Left renal cortex interstitium (tissue), 4 donors: ENCODE measurements around the gene TOX3. TPM values are rescaled to one million over a fixed set of nuclear protein-coding genes. Genes with fewer than 3 reads are reported as not detected.

Experiments used
- DNase-seq, 4 donors: peaks; one replicate each; pipeline ENCODE4 v3.0.0-alpha.2; 2013; ENCODE audit warnings: low read depth in 4 of 4, low spot score in 2 of 4, missing footprints in 1 of 4
- polyA plus RNA-seq, 4 donors: library from polyadenylated mRNA; unstranded; fragments of 120-200 nt; gene quantifications; one replicate each; pipeline ENCODE4 v1.2.1, GENCODE V29; 2013; ENCODE audit not compliant: insufficient read length in 4 of 4

TOX3 gene
- polyA plus RNA-seq, 4 donors: 28.9 to 33.2 (median 32.5) TPM

- no peak for DNase-seq
These were observed 50.7 kb downstream of the TOX3 start for GRCh38 chr16:52496051-52496876.

- no peak for DNase-seq
These were observed 52.3 kb downstream of the TOX3 start for GRCh38 chr16:52494621-52495020.

DNA sequence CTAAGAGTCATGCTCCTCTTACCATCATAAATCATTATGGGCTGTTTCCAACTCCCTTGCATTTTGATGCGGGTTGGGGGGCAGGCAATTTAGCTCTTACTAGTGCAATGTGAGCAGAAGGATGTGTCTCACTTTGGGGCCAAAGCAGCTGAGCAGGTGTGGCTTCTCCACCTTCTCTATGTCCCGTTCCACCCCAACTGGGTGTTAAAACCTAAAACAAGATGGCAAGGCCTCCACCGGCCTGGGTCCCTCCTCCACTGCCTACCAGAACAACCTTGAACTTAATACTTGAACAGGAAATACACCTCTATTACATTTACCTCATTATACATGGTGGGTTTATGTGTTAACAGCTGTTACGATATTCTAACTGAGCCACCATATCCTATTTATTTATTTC lies 52.8 kb downstream of the TOX3 start:
- no peak for DNase-seq

DNA sequence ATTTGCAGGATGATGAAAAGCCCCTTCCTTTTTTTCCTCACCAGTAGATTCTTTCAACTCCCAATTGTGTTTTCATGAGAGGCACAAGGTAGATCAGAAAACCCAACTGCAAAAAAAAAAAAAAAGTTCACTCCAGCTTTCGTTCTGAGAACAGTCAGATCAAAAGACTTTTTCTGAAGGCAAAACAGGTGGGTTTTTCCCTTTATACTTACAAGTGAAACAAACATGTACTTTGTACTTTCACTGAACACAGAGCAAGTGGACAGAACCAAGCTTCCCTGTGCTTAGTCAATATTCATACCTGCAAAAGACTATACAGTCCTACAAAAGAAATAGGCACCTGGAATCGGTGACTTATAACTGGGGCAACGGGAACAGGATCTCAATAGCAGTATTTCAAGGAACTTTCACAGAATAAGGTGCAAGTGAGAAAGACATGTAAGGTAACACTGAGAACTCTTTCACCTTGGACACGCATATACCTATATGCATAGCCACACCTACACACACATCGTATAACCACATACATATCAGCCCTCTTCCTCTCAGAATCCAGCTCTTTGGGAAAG lies 54.1 kb downstream of the TOX3 start:
- DNase-seq: no peak

DNA sequence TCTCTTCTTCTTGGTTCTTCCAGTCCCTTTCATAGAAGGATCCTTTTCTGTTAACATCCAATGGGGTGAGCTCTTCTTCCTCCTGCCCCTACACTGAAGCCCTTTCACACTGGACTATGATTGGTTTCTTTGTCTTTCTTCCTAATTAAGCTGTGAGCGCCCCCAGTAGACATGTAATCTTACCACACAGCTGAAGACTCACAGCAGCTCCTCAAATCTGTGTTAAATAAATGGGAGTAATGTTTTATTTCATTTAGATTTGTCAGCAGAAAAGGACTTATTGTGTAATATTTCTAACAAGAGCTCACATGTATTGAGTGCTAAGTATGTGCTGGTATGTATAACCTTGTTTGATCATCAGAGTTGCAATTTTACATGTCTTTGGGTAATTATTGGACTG lies 55.7 kb downstream of the TOX3 start:
- DNase-seq: no peak

DNA sequence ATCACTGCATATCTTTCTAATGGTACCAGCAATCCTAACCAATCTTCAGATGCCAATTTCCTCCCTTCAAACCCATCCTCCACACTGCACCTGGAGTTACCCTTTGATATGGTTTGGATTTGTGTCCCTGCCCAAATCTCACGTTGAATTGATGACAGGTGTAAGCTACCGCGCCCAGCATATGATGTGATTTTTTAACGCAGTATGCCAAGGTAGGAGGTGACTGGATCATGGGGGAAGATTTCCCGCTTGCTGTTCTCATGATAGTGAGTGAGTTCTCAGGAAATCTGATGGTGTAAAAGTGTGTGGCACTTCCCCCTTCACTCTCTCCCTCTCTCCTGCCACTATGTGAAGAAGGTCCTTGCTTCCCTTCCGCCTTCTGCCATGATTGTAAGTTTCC lies 57.0 kb downstream of the TOX3 start:
- no peak for DNase-seq

DNA sequence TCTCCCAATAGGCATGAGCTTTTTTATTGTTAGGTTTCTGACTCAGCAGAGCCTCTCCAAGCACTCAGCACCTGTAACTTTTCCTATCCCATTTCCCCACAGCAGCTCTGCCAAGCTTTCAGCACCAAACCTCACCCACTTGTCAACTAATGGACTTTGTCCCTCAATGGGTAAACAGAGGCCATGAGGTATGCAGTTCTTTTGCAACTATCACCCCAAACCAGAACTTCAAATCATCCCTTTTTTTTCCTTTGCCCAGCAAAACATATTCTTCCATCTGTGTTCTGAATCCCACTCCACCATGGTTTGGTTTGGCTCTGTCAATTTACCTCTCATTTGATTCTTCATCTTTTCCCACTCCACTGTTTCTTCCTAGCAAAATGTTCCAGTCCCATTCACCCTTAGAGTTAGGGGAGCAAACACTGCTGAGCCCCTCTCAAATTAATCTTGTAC lies 58.1 kb downstream of the TOX3 start:
- no peak for DNase-seq

GRCh38 chr16:52487849-52488457 lies 59.0 kb downstream of the TOX3 start:
- DNase-seq: no peak

DNA sequence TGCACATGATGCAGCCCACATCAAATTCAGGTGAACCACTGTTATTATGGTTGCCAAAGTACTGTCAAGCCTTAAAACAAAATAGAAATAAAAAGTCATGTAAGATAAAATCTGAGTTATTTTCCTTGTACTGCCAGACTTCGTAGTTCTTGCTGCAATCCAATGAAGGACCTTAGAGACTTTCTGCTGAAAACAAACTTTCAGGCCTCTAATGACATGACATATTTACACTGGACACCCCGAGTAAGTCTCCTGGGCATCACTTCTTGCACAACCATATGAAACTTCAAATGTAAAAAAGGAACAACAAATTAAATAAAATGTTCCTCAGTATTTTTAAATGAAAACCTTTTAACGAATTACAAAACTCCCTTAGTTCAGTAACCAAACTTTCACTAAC lies 66.7 kb downstream of the TOX3 start:
- DNase-seq: no peak

DNA sequence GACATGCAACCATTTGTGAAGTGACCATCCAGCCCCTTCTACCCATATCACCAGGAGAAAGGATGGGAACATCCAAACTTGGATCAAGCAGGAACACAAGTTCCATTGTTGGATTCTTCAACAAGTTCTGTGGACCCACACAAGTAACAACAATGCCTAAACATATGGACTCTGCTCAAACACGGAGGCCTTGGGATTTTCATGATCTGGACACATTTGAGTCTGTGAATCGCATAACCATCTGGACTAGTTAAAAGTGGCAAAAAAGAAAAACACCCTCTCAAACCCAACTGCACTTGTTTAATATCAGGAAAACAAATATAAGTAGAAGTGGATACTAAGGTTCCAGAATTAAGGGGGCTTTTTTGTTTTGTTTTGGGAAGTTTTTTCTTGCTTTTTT lies 70.8 kb downstream of the TOX3 start:
- no peak for DNase-seq

- DNase-seq: no peak
These were observed 72.3 kb downstream of the TOX3 start for GRCh38 chr16:52474679-52475078.

DNA sequence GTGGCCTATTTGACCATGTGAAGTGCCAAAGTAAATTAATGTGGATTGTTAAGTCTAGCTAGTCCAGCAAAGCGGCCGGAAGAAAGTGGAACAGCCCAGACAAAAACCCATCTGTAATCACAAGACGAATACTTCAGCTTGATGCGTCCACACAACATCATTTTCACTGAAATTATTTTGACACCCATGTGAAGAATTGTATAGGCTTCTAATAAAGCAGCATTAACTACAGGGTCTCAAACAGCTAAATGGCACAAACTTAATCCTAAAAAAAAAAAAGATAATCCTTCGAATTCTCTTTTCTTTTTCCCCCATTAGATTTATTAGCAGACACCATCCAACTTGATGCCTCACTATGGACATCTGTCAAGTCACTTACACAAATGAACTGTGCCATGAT lies 73.8 kb downstream of the TOX3 start:
- no peak for DNase-seq

DNA sequence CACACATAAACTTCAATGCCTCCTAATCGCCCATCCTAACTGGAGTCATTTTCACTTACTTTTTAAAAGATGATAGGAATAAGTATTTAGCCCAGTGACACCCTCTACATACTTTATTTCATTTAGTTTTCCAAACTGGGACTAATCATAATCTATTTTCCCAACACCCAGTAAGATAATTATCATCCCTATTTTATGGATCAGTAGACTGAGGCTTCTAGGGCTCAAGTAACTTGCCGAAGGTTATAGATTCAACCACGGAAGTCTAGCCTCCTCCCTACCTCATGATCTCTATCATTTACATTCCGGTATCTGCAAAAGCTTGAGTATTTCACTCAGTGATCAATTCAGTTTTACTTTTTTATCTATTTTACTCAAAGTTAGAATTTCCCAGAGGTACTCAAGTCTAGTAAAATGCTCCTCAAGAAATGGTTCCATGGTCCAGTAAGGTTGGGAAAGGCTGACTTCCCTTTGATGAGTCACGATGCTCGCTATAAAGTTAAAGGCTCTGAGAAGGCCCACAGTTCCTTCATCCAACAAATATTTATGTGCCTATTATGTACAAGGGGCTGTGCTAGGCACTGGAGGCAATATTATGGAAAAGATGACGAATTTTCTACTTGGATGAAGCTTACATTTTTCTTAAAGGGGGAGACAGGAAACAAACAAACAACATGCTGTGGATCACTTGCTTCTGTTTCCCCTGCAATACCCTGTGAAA lies 75.1 kb downstream of the TOX3 start:
- no peak for DNase-seq

DNA sequence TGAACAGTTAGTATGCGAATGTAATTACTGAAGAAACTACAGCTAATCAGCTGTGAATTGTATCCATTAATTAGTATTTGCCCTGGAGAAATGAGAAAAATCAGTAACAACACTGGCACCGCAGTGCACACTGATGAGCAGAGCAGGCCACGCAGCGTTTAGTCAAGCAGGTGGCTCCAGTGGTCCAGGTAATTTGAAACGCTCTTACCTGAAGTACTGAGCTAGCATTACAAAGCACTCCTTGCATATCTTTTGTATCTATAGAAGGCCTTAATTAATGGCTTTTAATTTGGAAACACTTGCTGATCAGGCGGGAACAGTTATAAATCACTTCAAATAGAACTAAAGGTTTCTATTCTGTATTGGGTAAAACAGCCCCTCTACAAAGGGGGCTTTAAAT lies 76.4 kb downstream of the TOX3 start:
- DNase-seq: no peak

DNA sequence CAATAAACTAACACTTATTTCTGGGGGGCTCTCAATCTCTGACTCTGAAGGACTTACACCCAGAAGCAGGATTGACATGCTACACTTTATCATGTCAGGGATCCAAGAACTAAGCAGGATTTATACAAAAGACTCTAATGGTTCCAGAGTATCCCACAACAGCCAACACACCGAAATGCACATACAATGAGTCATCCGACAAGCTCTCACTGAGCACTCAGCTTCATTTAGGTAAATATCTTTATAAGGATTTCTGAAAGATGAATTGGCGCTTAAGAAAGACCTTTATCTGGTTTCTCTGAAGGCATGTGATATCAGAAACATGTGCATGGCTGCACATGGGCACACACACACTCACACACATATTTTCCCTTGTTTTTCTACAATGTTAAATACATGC lies 77.2 kb downstream of the TOX3 start:
- no peak for DNase-seq

GRCh38 chr16:52469091-52469490 lies 77.9 kb downstream of the TOX3 start:
- no peak for DNase-seq

DNA sequence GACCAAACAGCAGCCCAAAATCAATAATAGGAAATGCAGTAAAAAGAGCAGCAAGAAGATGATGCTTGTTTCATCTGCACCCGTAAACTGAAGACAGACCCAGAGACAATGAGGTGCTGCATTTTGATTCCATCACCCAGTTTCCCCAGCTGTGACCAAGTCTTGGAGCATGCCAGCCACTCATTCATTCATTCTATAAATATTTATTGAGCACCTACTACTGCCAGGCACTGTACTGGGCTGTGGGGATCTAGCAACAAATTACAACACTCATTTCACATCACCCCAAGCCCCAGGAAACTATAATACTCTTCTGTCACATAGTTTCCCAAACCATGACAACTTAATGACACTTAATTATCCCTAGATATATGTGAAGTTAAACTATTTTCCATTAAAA lies 79.2 kb downstream of the TOX3 start:
- DNase-seq: no peak

DNA sequence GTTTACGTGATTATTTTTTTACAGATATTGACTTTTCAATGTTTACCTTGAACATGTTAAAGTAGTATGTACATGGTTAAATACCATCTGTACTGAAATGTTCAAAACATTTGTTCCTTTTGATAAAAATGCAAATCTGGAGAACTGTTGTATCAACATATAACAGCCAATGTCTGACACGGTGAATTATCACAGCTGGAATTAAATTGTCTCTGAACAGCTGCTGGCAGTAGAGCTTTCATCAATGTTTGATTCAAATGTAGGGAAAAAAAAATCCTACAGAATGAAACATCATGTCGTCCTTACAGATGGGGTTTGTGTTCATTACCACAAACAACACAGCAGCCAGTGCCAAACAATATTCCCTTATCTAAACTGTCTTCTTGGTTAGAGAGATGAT lies 79.9 kb downstream of the TOX3 start:
- peak in 1 of 4 donors; percentile 4 for DNase-seq

DNA sequence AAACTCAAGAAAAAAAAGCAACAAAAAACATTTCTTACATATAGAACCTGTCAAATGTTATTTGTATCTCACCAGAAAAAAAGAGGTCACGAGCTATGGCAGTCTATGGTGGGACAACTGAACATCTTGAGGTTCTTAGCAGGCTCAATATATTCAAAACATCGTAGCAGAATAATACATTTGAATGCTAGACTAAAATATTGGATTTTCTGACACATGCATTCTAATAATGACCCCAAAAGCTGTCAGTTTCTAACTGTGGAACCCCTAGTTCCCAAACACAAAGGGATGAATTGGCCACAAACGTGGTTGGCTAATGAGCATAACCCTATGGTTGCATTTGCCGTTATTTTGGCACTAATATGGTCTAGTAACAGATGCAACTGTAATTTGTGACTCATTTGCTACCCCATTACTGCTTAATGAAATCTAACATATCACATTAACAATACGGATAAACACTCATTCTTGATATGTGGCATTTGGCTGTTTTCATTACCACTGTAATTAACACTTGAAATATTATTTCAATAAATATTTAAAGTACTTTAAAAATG lies 81.2 kb downstream of the TOX3 start:
- no peak for DNase-seq

- no peak for DNase-seq
These were observed 83.0 kb downstream of the TOX3 start for GRCh38 chr16:52463904-52464303.

GRCh38 chr16:52462816-52463215 lies 84.1 kb downstream of the TOX3 start:
- DNase-seq: no peak
